ENCODE results near the gene HIVEP3. TPM values are rescaled to one million over a fixed set of nuclear protein-coding genes. Genes with fewer than 3 reads are reported as not detected.

The HIVEP3 gene
- total and polyA plus RNA-seq, 2 donors = 2.8 to 3.1 TPM

- 81% methylated on average over 7 of the region's 7 CpGs for WGBS
- no peak for DNase-seq (ENCODE audit: extremely low spot score)
- Histone ChIP-seq H3K36me3 (ENCODE audit: insufficient read depth) (no peaks in the 10 kb centered on the region), H3K27ac (ENCODE audit: low read depth) (no peak overlapping the region), H3K4me1 (ENCODE audit: insufficient read depth) (no peaks in the 10 kb centered on the region), H3K4me3 (ENCODE audit: low read depth, low read length) (no peak overlapping the region)
These were observed 281.4 kb downstream of the HIVEP3 start for GRCh38 chr1:41637367-41637766.

- DNase-seq (ENCODE audit: extremely low spot score) = no peak
- Histone ChIP-seq H3K4me1 (ENCODE audit: insufficient read depth) (no peaks in the 10 kb centered on the region), H3K4me3 (ENCODE audit: low read depth, low read length) (no peak overlapping the region), H3K36me3 (ENCODE audit: insufficient read depth) (no peaks in the 10 kb centered on the region), H3K27ac (ENCODE audit: low read depth) (no peak overlapping the region)
- 52% methylated on average over 5 of the region's 5 CpGs for WGBS
These were observed 285.0 kb downstream of the HIVEP3 start for GRCh38 chr1:41633764-41634163.

- H3K36me3 ChIP-seq (ENCODE audit: insufficient read depth) = no peaks in the 10 kb centered on the region
- H3K27ac ChIP-seq (ENCODE audit: low read depth) = no peak overlapping the region
- 89% methylated on average over 14 of the region's 14 CpGs for WGBS
- H3K4me1 ChIP-seq (ENCODE audit: insufficient read depth) = no peaks in the 10 kb centered on the region
- no peak overlapping the region for H3K4me3 ChIP-seq (ENCODE audit: low read depth, low read length)
- no peak for DNase-seq (ENCODE audit: extremely low spot score)
These were observed 285.7 kb downstream of the HIVEP3 start for GRCh38 chr1:41632781-41633575.

GRCh38 chr1:41631971-41632370 lies 286.8 kb downstream of the HIVEP3 start:
- 82% methylated on average over 6 of the region's 6 CpGs for WGBS
- no peaks in the 10 kb centered on the region for H3K36me3 ChIP-seq (ENCODE audit: insufficient read depth)
- no peak overlapping the region for H3K27ac ChIP-seq (ENCODE audit: low read depth)
- H3K4me1 ChIP-seq (ENCODE audit: insufficient read depth) = no peaks in the 10 kb centered on the region
- DNase-seq (ENCODE audit: extremely low spot score) = no peak
- no peak overlapping the region for H3K4me3 ChIP-seq (ENCODE audit: low read depth, low read length)

- no peaks in the 10 kb centered on the region for H3K36me3 ChIP-seq (ENCODE audit: insufficient read depth)
- no peaks in the 10 kb centered on the region for H3K4me1 ChIP-seq (ENCODE audit: insufficient read depth)
- no peak overlapping the region for H3K27ac ChIP-seq (ENCODE audit: low read depth)
- WGBS = 70% methylated on average over 9 of the region's 9 CpGs
- H3K4me3 ChIP-seq (ENCODE audit: low read depth, low read length) = no peak overlapping the region
- no peak for DNase-seq (ENCODE audit: extremely low spot score)
These were observed 287.6 kb downstream of the HIVEP3 start for GRCh38 chr1:41631154-41631553.

- Histone ChIP-seq H3K4me1 (ENCODE audit: insufficient read depth) (no peaks in the 10 kb centered on the region), H3K36me3 (ENCODE audit: insufficient read depth) (no peaks in the 10 kb centered on the region), H3K27ac (ENCODE audit: low read depth) (no peak overlapping the region), H3K4me3 (ENCODE audit: low read depth, low read length) (no peak overlapping the region)
- WGBS = 93% methylated on average over 9 of the region's 9 CpGs
- DNase-seq (ENCODE audit: extremely low spot score) = no peak
These were observed 289.2 kb downstream of the HIVEP3 start for GRCh38 chr1:41629571-41629970.

- 96% methylated on average over 3 of the region's 3 CpGs for WGBS
- no peaks in the 10 kb centered on the region for H3K4me1 ChIP-seq (ENCODE audit: insufficient read depth)
- no peak overlapping the region for H3K4me3 ChIP-seq (ENCODE audit: low read depth, low read length)
- no peak overlapping the region for H3K27ac ChIP-seq (ENCODE audit: low read depth)
- no peaks in the 10 kb centered on the region for H3K36me3 ChIP-seq (ENCODE audit: insufficient read depth)
- no peak for DNase-seq (ENCODE audit: extremely low spot score)
These were observed 289.6 kb downstream of the HIVEP3 start for GRCh38 chr1:41629141-41629540.

- DNase-seq (ENCODE audit: extremely low spot score) = no peak
- no peak overlapping the region for H3K27ac ChIP-seq (ENCODE audit: low read depth)
- no peaks in the 10 kb centered on the region for H3K36me3 ChIP-seq (ENCODE audit: insufficient read depth)
- H3K4me1 ChIP-seq (ENCODE audit: insufficient read depth) = no peaks in the 10 kb centered on the region
- no peak overlapping the region for H3K4me3 ChIP-seq (ENCODE audit: low read depth, low read length)
- 64% methylated on average over 5 of the region's 5 CpGs for WGBS
These were observed 291.0 kb downstream of the HIVEP3 start for GRCh38 chr1:41627491-41628280.

- Histone ChIP-seq H3K27ac (ENCODE audit: low read depth) (no peak overlapping the region), H3K4me1 (ENCODE audit: insufficient read depth) (no peaks in the 10 kb centered on the region), H3K4me3 (ENCODE audit: low read depth, low read length) (no peak overlapping the region), H3K36me3 (ENCODE audit: insufficient read depth) (no peaks in the 10 kb centered on the region)
- no peak for DNase-seq (ENCODE audit: extremely low spot score)
- 75% methylated on average over 10 of the region's 10 CpGs for WGBS
These were observed 291.9 kb downstream of the HIVEP3 start for GRCh38 chr1:41626616-41627375.

GRCh38 chr1:41626146-41626545 lies 292.6 kb downstream of the HIVEP3 start:
- Histone ChIP-seq H3K4me1 (ENCODE audit: insufficient read depth) (no peaks in the 10 kb centered on the region), H3K27ac (ENCODE audit: low read depth) (no peak overlapping the region), H3K4me3 (ENCODE audit: low read depth, low read length) (no peak overlapping the region), H3K36me3 (ENCODE audit: insufficient read depth) (no peaks in the 10 kb centered on the region)
- DNase-seq (ENCODE audit: extremely low spot score) = no peak
- WGBS = 58% methylated on average over 10 of the region's 10 CpGs

- no peak overlapping the region for H3K4me3 ChIP-seq (ENCODE audit: low read depth, low read length)
- WGBS = 82% methylated on average over 10 of the region's 10 CpGs
- H3K4me1 ChIP-seq (ENCODE audit: insufficient read depth) = peaks cover under 1% of the 10 kb centered on the region
- no peaks in the 10 kb centered on the region for H3K36me3 ChIP-seq (ENCODE audit: insufficient read depth)
- no peak for DNase-seq (ENCODE audit: extremely low spot score)
- no peak overlapping the region for H3K27ac ChIP-seq (ENCODE audit: low read depth)
These were observed 295.0 kb downstream of the HIVEP3 start for GRCh38 chr1:41623736-41624135.

GRCh38 chr1:41622859-41623732 lies 295.6 kb downstream of the HIVEP3 start:
- no peak overlapping the region for H3K27ac ChIP-seq (ENCODE audit: low read depth)
- 64% methylated on average over 8 of the region's 8 CpGs for WGBS
- H3K4me1 ChIP-seq (ENCODE audit: insufficient read depth) = peaks cover 2% of the 10 kb centered on the region
- DNase-seq (ENCODE audit: extremely low spot score) = no peak
- no peak overlapping the region for H3K4me3 ChIP-seq (ENCODE audit: low read depth, low read length)
- no peaks in the 10 kb centered on the region for H3K36me3 ChIP-seq (ENCODE audit: insufficient read depth)

- Histone ChIP-seq H3K4me3 (ENCODE audit: low read depth, low read length) (no peak overlapping the region), H3K27ac (ENCODE audit: low read depth) (no peak overlapping the region), H3K36me3 (ENCODE audit: insufficient read depth) (no peaks in the 10 kb centered on the region), H3K4me1 (ENCODE audit: insufficient read depth) (peaks cover 2% of the 10 kb centered on the region)
- 51% methylated on average over 8 of the region's 8 CpGs for WGBS
- no peak for DNase-seq (ENCODE audit: extremely low spot score)
These were observed 296.3 kb downstream of the HIVEP3 start for GRCh38 chr1:41622402-41622801.

All from urinary bladder (tissue), 4 donors.